Posterior vena cava (tissue), 2 donors: ENCODE data around the gene BRAF. TPM values are rescaled to one million over a fixed set of nuclear protein-coding genes. Genes with fewer than 3 reads are reported as not detected.
"Not testable (repeated sequence)": the region's sequence is repeated elsewhere in the genome, so short reads cannot be mapped to it uniquely, and the experiment has no call there.

ENCODE experiments used
- DNase-seq: peaks from one replicate; pipeline ENCODE4 v3.0.0-alpha.2; 2020; ENCODE audit warnings: low spot score
- intact Hi-C, 2 donors: fragments of 100-400 bp; cut with DNase I; formaldehyde crosslinking; loops; one replicate each; pipeline versions ENCODE4 v1.14.1 to v1.14.2; 2022 to 2023
- total RNA-seq, 2 donors: library from RNA; stranded (reverse); fragmentation: NEBNext Ultra II Directional; extraction: Animal tissue kit (Norgen Biotek cat#: 25700); gene quantifications; one replicate each; pipeline ENCODE4 v1.2.1, GENCODE V29; 2021
- donor health status: DM: yes; HTN: yes; CAD: no.
- donor health status: DM: yes; HTN: yes; CAD: no.

Gene BRAF
- total RNA-seq, 2 donors from 2014 or later = 32.9 to 39.8 TPM

DNA sequence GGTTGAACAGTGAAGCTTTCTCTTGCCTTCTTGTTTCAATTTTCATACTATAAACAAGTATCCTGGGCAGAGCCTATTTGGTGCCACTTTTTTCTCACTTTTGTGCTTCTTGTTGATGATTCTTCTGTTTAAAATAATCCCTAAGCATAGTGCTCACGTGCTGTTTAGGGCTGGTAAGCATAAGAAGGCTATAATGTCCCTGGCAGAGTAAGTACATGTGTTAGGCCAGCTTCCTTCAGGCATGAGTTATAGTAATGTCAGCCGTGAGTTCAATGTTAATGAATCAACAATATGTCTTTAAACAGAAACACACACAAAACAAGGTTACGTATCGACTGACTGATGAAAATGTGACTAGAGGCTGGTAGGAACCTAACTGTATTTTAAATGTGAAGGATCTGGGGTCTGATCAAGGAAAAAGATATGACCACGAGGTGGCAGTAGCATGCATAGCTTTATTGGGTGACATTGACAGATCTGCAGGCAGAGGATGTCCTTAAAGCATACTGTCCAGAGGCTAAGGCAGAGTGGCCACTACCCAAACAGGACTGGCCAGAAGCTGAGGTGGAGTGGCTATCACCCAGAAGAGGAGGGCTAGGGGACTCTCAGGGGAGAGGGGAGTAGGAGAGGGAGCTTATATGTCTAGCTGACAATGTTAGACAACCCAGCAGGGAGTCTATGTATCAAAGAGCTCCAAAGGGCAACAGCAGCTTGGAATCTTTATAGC lies 113.7 kb downstream of the BRAF start:
- intact Hi-C loops = loop anchor here in 1 of 2 donors (5.0 kb wide), 1 partner anchor 201 kb away; the partner anchor contains the start of gene MRPS33
- no peak for DNase-seq

DNA sequence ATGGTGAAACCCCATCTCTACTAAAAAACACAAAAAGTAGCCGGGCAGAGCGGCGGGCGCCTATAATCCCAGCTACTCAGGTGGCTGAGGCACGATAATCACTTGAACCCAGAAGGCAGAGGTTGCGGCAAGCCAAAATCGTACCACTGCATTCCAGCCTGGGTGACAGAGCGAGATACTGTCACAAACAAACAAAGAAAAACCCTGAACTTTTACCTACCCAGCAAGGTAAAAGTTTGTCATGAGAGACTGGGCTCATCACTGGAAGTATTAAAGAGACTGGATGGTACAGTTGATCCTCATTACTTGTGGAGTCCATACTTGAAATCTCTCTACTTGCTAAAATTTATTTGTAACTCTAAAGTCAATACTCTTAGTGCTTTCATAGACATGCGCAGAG lies 114.3 kb downstream of the BRAF start:
- no peak for DNase-seq
- intact Hi-C loops = loop anchor here in 1 of 2 donors (5.0 kb wide), 1 partner anchor 202 kb away; the partner anchor contains the start of gene MRPS33

DNA sequence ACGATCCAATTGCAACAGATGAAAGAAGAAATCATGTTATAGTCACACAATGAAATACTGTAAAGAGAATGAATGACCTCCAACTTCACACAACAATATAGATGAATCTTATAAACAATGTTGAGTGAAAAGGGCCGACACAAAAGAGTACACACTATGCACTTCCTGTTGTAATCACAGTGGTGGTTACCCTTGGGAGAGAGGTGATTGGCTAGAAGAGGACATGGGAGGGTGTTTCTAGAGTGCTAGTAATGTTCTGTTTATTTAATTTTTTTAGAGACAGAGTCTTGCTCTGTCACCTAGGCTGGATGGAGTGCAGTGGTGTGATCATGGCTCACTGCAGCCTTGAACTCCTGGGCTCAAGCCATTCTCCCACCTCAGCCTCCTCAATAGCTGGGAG lies 145.8 kb downstream of the BRAF start:
- no peak for DNase-seq
- intact Hi-C loops = no loop called here

DNA sequence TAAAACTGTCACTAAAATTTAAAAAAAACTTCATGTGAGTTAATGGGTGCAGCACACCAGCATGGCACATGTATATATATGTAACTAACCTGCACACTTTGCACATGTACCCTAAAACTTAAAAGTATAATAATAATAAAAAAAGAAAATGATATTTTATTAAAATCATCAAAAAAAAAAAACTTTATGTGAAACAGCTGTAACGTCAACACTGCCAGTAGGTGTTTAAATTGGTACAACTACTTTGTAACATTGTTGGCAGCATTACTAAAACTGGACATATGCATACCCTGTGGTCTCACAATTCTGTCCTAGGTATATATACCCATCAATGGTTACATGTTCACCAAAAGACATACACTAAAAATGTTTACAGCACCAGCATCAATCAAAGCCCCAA lies 146.2 kb downstream of the BRAF start:
- no peak for DNase-seq
- intact Hi-C loops = no loop called here

DNA sequence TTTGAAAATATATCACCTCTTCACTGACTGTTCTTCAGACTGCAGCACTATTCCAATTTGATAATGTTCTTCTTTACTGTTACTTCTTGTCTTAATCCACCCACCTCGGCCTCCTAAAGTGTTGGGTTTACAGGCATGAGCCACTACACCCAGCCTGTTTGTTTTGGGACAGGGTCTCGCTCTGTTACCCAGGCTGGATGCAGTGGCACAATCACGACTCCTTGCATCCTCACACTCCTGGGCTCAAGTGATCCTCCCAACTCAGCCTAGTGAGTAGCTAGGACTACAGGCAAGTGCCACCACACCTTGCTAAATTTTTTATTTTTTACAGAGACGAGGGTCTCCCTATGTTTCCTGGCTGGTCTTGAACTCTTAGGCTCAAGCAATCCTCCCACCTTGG lies 150.4 kb downstream of the BRAF start:
- intact Hi-C loops = no loop called here
- no peak for DNase-seq

DNA sequence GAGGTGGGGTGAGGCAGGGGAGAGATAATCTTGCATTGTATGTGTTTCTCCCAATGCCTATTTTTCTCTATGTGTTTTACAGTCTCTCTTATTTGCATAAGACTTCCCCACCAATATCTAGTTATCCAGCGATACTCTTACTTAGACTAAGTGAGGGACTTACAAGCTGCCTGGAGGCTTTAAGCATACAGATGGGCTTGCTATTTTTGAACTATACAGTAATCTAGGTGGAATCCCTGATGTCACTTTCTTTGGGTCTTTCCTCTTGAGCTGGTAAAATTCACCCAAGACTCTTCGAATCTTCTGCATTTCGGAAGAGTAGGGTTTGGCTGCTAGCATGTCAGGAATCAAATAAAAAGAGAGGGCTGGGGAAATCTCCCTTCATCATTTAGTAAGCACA lies 151.6 kb downstream of the BRAF start:
- intact Hi-C loops = no loop called here
- no peak for DNase-seq

DNA sequence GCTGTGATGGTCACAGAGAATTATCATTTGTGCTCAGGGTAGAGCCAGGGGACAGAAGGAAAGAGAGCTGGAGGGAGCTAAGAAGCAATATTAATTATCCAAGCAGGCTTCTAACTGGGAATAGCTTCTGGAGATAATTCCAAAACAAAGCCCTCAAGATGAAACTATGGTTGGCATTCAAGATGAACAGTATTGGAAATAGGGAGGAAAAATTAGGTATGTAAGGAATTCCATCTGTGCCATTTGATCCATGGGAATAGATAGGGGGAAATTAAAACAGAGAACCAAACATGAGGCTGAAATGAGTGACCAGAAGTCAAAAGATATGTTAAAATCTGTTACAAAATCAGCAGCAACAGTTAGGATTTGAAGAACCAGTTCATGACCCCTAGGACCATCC lies 152.9 kb downstream of the BRAF start:
- no peak for DNase-seq
- intact Hi-C loops = no loop called here

DNA sequence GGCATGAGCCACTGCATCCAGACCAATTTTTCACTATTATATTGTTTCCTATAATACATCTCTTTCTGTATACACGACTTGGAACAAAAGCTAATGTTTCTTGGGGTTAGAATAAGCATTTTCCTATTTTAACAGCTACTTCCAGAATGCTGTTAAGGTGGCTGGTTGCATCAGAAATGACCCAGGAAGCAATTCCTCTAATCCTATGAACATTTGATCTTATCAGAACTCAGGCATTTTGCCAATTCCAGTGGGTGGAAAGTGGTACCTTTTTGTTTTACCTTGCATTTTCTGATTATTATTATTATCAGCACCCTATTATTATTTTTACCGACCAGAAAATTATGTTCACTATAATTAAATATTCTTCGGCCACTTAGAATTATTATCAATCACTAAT lies 154.9 kb downstream of the BRAF start:
- intact Hi-C loops = no loop called here
- DNase-seq = no peak

DNA sequence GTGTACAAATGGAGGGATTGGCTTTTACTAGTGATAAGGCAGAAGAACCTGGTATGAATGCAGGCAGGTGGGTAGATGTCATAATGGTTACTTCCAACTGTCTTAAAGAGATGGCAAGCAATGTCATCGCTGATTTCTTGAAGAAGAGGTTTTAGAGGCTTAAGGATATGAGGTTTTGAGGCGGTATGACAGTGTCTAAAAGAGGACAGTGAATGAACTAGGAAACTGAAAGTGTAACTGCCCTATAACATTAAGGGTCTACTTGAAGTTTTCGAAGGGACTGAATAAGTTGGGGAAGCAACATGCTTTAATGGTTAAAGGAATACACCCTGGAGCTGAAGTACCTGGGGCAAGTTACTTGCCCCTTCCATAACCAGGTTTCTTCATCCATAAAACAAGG lies 157.3 kb downstream of the BRAF start:
- DNase-seq = no peak
- intact Hi-C loops = no loop called here

DNA sequence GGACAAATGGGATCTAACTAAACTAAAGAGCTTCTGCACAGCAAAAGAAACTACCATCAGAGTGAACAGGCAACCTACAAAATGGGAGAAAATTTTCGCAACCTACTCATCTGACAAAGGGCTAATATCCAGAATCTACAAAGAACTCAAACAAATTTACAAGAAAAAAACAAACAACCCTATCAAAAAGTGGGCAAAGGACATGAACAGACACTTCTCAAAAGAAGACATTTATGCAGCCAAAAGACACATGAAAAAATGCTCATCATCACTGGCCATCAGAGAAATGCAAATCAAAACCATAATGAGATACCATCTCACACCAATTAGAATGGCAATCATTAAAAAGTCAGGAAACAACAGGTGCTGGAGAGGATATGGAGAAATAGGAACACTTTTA lies 159.3 kb downstream of the BRAF start:
- DNase-seq, intact Hi-C loops: not testable (repeated sequence)

DNA sequence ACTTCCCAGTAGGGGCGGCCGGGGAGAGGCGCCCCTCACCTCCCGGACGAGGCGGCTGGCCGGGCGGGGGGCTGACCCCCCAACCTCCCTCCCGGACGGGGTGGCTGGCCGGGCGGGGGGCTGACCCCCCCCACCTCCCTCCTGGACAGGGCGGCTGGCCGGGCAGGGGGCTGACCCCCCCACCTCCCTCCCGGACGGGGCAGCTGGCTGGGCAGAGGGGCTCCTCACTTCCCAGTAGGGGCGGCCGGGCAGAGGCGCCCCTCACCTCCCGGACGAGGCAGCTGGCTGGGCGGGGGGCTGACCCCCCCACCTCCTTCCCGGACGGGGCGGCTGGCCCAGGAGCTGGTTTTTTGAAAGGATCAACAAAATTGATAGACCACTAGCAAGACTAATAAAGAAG lies 161.6 kb downstream of the BRAF start:
- DNase-seq, intact Hi-C loops: not testable (repeated sequence)

DNA sequence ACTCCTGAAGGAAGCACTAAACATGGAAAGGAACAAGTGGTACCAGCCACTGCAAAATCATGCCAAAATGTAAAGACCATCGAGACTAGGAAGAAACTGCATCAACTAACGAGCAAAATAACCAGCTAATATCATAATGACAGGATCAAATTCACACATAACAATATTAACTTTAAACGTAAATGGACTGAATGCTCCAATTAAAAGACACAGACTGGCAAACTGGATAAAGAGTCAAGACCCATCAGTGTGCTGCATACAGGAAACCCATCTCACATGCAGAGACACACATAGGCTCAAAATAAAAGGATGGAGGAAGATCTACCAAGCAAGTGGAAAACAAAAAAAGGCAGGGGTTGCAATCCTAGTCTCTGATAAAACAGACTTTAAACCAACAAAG lies 163.4 kb downstream of the BRAF start:
- intact Hi-C loops, DNase-seq: not testable (repeated sequence)

DNA sequence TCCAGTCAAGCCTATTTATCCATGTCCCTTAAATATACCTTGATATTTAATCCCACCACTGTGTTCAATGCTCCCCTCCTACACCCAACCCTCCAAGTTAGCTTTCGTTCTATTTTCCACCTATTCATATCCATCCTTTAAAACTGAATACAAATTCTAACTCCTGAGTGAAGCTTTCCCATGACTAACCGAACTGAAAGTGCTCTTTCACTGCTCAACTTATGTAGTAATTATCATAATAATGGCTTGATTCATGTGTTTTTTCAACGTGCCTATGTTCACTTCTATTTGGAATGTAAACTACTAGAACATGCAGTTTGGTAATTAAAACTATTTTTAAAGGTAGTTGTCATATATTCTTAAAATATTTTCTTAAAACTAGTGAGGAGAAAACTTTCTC lies 170.2 kb downstream of the BRAF start:
- no peak for DNase-seq
- intact Hi-C loops = no loop called here

DNA sequence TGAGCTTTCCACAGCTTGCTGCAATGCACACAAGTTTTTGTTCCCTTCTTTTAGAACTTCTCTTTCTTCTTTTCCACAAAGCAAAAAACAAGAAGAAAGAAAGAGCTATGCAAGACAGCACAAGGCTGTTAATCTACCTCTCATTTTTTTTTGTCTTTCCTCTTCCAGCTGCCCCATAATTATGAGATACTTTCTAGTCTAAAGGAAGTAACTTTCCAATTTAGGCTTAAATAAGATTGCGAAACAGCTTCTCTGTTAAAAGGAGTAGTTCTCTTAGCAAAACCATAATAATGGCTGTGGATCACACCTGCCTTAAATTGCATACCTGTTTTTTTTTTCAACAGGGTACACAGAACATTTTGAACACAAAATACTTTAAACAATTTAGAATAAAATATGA lies 172.2 kb downstream of the BRAF start:
- intact Hi-C loops = no loop called here
- DNase-seq = no peak

DNA sequence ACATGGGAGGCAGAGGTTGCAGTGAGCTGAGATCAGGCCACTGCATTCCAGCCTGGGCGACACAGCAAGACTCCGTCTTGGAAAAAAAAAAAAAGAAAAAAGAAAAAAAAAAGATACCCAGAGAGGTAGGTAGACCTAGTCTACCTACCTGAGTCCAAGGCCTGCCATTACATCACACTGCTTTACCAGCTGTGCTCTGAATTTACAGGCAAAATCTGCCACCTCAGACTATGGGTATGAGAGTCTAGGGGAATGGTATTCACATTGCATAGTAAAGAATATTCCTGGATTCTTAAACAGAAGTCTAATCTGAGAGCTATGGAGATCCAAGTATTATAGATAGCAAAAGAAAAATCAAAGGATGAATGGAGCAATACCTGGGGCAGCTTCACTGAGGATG lies 178.0 kb downstream of the BRAF start:
- intact Hi-C loops = no loop called here
- no peak for DNase-seq

DNA sequence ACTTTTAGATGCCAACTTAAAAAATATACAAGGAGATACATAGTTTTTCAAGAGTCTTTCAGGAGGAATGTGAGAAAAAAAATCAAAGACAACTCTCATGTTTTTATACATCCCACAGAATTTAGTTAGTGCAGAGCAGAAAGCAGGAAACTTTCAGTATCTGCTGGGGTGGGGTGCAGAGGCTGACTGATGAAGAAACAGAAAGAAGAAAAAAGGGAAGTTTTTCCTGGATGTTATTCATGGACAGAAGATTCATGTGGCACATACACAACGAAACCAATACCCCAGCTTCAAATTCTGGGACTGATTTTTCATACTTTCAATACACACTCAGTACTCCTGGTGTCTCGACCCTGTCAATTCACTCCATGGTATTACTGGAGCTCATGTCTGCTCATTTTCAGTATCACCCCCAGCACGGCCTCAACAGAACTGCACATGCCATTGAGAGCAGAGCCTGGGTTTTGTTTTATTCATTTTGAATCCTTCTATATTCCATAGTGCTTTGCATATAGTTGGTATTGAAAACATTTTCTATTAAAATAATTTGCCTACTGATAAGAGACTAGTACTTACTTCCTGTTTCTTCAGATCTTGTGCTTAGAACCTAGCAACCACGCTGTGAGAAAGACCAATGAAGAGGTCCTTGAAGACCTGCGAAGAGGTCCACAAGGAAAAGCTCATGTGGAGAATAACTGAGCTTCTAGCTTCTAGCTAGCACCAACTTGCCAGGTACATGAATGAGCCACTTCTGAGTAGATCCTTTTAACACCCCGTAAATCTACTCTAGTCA lies 179.3 kb downstream of the BRAF start:
- DNase-seq = no peak
- intact Hi-C loops = no loop called here

DNA sequence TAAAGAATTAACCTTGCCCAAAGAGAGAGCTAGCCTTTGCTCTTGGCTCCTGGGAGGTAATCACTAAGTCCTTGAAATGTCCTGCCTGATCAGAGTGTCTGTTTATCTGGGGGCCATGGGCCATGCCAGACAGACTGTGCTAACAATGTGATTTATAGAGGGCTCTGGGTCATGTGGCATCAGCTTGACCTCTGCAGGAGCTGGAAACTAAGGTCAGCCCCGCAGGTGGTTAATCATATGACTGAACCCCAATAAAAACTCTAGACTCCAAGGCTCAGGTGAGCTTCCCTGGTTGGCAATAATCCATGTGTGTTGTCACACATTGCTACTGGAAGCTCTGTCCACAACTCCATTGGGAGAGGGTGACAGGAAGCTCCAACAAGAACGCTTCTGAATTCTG lies 180.7 kb downstream of the BRAF start:
- intact Hi-C loops = no loop called here
- no peak for DNase-seq

DNA sequence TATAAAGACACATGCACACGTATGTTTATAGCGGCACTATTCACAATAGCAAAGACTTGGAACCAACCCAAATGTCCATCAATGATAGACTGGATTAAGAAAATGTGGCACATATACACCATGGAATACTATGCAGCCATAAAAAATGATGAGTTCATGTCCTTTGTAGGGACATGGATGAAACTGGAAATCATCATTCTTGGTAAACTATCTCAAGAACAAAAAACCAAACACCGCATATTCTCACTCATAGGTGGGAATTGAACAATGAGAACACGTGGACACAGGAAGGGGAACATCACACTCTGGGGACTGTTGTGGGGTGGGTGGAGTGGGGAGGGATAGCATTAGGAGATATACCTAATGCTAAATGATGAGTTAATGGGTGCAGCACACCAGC lies 181.5 kb downstream of the BRAF start:
- intact Hi-C loops, DNase-seq: not testable (repeated sequence)

DNA sequence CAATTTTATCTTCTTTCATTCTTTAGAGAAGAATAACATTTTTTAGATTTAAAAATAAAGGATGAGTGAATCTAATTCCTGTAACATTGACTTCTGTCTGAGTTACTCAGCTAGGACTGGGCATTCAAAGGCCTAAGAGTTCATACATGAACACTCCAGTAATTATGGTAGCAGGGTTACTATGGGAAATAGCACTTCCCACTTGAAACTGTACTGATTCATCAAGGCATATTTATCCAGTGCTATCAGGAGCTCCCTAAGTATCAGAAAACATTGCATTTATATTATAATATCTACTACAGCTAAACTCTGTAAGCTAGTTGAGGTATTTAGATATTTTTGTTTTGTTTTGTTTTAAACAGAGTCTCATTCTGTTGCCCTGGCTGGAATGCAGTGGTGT lies 186.4 kb downstream of the BRAF start:
- intact Hi-C loops = no loop called here
- DNase-seq = no peak

DNA sequence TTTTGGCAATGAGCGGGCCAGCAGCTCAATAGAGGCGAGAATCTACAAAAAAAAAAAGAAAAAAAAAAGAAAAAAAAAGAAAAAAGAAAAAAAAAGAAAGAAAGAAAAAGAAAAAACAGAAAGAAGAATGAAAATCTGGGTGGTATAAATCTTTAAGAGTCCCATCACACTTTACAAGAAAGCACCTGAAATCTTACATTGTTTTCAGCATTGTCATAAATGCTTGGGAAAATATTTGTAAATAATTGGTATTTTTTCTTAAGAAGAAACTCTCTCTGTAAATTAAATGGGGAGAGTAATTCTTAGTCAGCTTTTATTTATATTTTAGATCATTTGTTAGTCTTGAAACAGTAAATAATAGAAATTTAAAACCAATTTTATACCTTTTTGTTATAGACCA lies 190.0 kb downstream of the BRAF start:
- intact Hi-C loops = no loop called here
- DNase-seq = no peak

DNA sequence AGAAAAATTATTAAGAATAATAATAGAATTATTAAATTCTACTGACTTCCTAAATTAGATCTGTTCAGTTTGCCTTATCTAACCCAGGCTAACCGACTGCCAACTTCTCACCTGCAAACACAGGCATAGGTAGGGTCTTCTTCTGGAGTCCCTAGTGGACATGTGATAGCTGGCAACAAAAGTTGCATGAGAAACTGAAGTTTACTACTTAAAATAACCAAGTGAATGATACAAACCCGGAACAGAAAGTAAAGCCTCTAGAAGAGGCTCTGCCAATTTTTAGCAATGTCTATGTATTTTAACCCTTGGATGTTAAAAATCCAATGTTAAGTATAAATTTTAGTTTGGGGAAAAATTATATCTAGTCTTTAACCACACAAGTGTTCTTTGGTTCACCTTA lies 190.6 kb downstream of the BRAF start:
- intact Hi-C loops = no loop called here
- DNase-seq = no peak
